Mesothelial cell of epicardium (in vitro differentiated cells): Measurements from ENCODE around the gene EFCAB12. TPM values are rescaled to one million over a fixed set of nuclear protein-coding genes. Genes with fewer than 3 reads are reported as not detected.

ENCODE experiments used
- DNase-seq, 2 experiments: peaks; one replicate each; pipeline ENCODE4 v3.0.0; 2021; ENCODE audit warnings: low spot score in 2 of 2; ENCODE audit not compliant: unreplicated experiment in 2 of 2
- H3K27ac Mint-ChIP-seq: 2 replicates; pipeline ENCODE4 v1.8.0; 2021; ENCODE audit warnings: mixed read lengths
- H3K27me3 Mint-ChIP-seq: 2 replicates; pipeline ENCODE4 v1.8.0; 2021; ENCODE audit warnings: low read depth, mixed read lengths
- H3K36me3 Mint-ChIP-seq: 2 replicates; pipeline ENCODE4 v1.8.0; 2021; ENCODE audit warnings: mixed read lengths
- H3K4me1 Mint-ChIP-seq: 2 replicates; pipeline ENCODE4 v1.8.0; 2021; ENCODE audit warnings: mixed read lengths
- H3K4me3 Mint-ChIP-seq: 2 replicates; pipeline ENCODE4 v1.8.0; 2021; ENCODE audit warnings: mild to moderate bottlenecking, moderate library complexity, mixed read lengths
- H3K9me3 Mint-ChIP-seq: 2 replicates; pipeline ENCODE4 v1.8.0; 2021; ENCODE audit warnings: mixed read lengths
- total RNA-seq: library from RNA; stranded (reverse); gene quantifications from 3 replicates; pipeline ENCODE4 v1.2.1, GENCODE V29; 2021
- TF ChIP-seq, protein P1 (sequence below): fragments of 200-600 bp; sonication (generic); IDR thresholded peaks from one replicate; pipeline ENCODE4 v1.5.0; 2021; ENCODE audit warnings: antibody characterized with exemption; ENCODE audit not compliant: unreplicated experiment

The EFCAB12 gene
- total RNA-seq, 1 donor from 2014 or later: 0.74 TPM

DNA sequence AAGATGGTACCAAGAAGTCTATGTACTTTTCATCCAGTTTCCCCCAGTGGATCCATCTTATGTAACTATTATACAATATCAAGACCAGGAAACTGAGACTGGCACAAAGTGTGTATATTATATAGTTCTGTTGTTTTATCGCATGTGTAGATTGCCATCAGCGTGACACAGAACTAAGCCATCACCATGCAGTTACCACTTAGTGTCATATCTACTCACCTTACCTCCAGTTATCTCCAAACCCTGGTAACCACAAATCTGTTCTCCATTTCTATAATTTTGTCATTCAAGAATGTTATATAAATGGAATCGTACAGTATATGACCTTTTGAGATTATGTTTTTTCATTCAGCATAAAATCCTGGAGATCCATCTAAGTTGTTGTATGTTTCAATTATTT lies 34.7 kb upstream of the EFCAB12 start:
- no peak overlapping the region for H3K4me3 Mint-ChIP-seq
- H3K27ac Mint-ChIP-seq: no peak overlapping the region
- no peak for DNase-seq
- H3K27me3 Mint-ChIP-seq: no peaks in the 10 kb centered on the region
- H3K4me1 Mint-ChIP-seq: no peaks in the 10 kb centered on the region
- TF ChIP-seq, protein P1, sequence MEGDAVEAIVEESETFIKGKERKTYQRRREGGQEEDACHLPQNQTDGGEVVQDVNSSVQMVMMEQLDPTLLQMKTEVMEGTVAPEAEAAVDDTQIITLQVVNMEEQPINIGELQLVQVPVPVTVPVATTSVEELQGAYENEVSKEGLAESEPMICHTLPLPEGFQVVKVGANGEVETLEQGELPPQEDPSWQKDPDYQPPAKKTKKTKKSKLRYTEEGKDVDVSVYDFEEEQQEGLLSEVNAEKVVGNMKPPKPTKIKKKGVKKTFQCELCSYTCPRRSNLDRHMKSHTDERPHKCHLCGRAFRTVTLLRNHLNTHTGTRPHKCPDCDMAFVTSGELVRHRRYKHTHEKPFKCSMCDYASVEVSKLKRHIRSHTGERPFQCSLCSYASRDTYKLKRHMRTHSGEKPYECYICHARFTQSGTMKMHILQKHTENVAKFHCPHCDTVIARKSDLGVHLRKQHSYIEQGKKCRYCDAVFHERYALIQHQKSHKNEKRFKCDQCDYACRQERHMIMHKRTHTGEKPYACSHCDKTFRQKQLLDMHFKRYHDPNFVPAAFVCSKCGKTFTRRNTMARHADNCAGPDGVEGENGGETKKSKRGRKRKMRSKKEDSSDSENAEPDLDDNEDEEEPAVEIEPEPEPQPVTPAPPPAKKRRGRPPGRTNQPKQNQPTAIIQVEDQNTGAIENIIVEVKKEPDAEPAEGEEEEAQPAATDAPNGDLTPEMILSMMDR: no peak
- H3K9me3 Mint-ChIP-seq: no peaks in the 10 kb centered on the region
- H3K36me3 Mint-ChIP-seq: peaks cover 13% of the 10 kb centered on the region

DNA sequence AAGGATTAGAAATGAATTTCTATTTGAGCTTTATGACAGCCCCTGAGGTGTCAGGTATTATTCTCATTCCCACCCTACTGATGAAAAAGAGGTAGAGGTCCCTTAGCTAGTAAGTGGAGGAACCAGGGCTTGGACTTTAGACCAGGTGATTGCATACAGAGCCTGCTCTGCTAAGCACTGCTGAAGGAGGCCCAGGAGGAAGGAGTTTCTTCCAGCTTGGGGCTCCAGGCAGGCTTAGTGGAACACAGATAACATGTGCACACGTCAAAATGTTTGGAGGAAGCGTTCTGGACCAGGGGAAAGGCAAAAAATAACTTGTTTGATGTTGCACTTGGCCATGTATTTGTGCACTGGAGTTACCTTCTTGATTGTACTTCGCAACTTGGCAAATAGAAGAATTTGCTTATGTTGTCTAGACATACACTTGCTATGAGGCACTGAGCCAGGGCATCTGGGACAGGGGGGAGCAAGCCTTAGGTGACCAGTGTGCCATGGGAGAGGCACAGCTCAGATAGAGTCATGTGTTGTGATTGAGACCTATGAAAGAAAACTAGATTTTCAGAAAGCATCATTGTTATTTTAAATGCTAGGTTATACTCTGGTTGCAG lies 34.0 kb upstream of the EFCAB12 start:
- TF ChIP-seq, protein P1: no peak
- DNase-seq: no peak
- no peaks in the 10 kb centered on the region for H3K27me3 Mint-ChIP-seq

DNA sequence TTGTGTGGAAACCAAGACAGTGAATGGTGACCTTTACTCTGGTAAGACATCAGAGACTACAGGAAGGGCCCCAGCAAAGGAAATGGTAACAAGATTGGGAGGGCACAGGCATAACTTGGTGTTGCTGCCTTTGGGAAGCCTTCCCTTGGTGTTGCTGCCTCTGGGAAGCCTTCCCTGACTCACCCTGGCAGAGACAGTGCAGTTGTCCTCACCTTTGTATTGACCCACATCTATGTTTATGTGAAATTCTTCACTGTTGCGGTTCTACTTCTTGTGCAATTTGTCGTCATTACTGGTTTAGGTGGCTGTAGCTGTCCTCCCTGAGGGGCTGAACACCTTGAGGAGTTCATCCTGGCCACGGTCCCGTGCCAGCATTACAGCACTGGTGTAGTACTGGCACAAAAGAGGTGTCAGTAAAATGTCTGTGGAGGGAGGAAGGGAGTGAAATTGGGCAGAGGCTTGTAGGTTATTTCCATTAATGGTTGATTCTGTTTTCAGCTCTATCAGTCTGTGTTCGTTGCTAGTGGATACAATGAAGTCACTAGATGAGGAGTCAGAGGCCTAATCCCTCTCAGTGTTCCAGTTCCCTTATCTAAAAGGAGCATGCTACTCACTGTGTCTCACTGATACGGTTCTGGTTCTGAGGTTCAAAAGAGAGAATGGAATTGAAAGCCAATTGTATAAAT lies 33.2 kb upstream of the EFCAB12 start:
- Mint-ChIP-seq H3K4me3 (no peak overlapping the region), H3K36me3 (peaks cover 16% of the 10 kb centered on the region), H3K9me3 (no peaks in the 10 kb centered on the region), H3K27me3 (no peaks in the 10 kb centered on the region), H3K27ac (no peak overlapping the region), H3K4me1 (no peaks in the 10 kb centered on the region)
- no peak for DNase-seq
- TF ChIP-seq, protein P1: no peak

More for the DNA sequence above, 34.0 kb upstream of the EFCAB12 start:
- no peaks in the 10 kb centered on the region for H3K9me3 Mint-ChIP-seq
- H3K4me3 Mint-ChIP-seq: no peak overlapping the region
- H3K4me1 Mint-ChIP-seq: no peaks in the 10 kb centered on the region
- peaks cover 12% of the 10 kb centered on the region for H3K36me3 Mint-ChIP-seq
- no peak overlapping the region for H3K27ac Mint-ChIP-seq

DNA sequence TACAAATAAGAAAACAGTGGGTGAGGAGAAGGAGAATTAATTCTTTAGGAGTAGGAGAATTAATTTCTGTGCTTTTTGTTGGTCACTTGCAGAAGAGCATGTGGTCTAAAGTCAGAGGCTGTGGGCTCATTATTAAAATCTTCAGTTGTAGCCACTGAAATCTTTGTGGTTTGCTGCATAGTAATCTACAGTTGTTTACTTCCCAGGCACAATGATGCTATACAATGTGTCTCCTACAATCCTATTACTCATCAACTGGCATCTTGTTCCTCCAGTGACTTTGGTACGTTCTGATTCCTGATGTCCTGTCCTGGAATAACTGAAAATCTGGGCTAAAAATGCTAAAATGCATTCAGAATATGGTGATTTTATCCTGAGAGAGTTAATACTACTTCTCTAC lies 32.6 kb upstream of the EFCAB12 start:
- no peak overlapping the region for H3K27ac Mint-ChIP-seq
- H3K4me1 Mint-ChIP-seq: no peaks in the 10 kb centered on the region
- TF ChIP-seq, protein P1: no peak
- H3K36me3 Mint-ChIP-seq: peaks cover 16% of the 10 kb centered on the region
- no peak for DNase-seq
- no peaks in the 10 kb centered on the region for H3K9me3 Mint-ChIP-seq
- H3K4me3 Mint-ChIP-seq: no peak overlapping the region
- no peaks in the 10 kb centered on the region for H3K27me3 Mint-ChIP-seq

DNA sequence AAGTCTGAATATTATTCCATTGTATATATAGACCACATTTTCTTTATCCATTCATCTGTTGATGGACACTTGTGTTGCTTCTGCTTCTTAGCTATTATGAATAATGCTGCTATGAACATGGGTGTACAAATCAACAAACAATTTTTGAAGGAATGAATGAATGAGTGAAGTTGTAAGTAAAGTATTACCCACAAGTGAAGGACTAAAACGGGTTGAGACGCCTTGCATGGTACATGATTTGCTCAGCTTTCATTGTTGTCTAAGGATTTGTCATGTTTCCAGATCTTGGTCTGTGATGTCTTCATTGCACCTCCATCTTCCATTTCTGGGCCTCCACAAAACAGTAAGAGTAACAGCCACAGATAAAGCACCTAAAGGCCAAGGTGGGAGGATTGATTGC lies 32.1 kb upstream of the EFCAB12 start:
- H3K4me3 Mint-ChIP-seq: no peak overlapping the region
- TF ChIP-seq, protein P1: no peak
- no peaks in the 10 kb centered on the region for H3K27me3 Mint-ChIP-seq
- no peak for DNase-seq
- H3K36me3 Mint-ChIP-seq: peaks cover 18% of the 10 kb centered on the region
- H3K4me1 Mint-ChIP-seq: no peaks in the 10 kb centered on the region
- H3K9me3 Mint-ChIP-seq: no peaks in the 10 kb centered on the region
- H3K27ac Mint-ChIP-seq: no peak overlapping the region
